ENCODE results near the gene VTI1A. TPM values are rescaled to one million over a fixed set of nuclear protein-coding genes. Genes with fewer than 3 reads are reported as not detected.

The VTI1A gene
- total and polyA plus RNA-seq, 2 of the 13 experiments (the other 11 are each of a cell fraction or from before 2014, with no cell fraction given) = 11.7 to 32.7 TPM

- no peak for TF ChIP-seq LRRFIP1 (CRISPR knock-in tag; conservative IDR thresholded peaks at IDR 0.05)
Observed at GRCh38 chr10:112851181-112851580, 404.2 kb downstream of the VTI1A start (continued).

- CTCF ChIA-PET (ENCODE audit: low intra/inter-chr PET ratio, low total read pairs) = no interaction called here
Observed at GRCh38 chr10:112851588-112852211, 404.7 kb downstream of the VTI1A start.

More at GRCh38 chr10:112851588-112852211, 404.7 kb downstream of the VTI1A start:
- Histone ChIP-seq H3K4me1 (ENCODE audit: insufficient read depth, low read length) (no peaks in the 10 kb centered on the region), H3K9ac (ENCODE audit: insufficient read depth, low read depth, low read length) (no peak overlapping the region), H3K79me2 (ENCODE audit: insufficient read depth, low read length) (no peaks in the 10 kb centered on the region), H3K4me3 (replicated peaks in 1 of 3; ENCODE audit: insufficient read depth in 1 of 3, low read depth in 2 of 3, low read length in 3 of 3) (no peak overlapping the region), H3K27me3 (ENCODE audit: control insufficient read depth in 1 of 2, insufficient read depth in 2 of 2, low read length in 2 of 2) (no peaks in the 10 kb centered on the region), H3K4me2 (ENCODE audit: low read depth, low read length) (no peak overlapping the region), H3K27ac (ENCODE audit: extremely low read length, insufficient read depth, low read length) (no peak overlapping the region), H2AFZ (ENCODE audit: low read length) (no peak overlapping the region), H3K9me3 (ENCODE audit: low read length) (peaks cover 23% of the 10 kb centered on the region), H3K36me3 (replicated peaks in 1 of 2; ENCODE audit: control insufficient read depth in 1 of 2, insufficient read depth in 2 of 2, low read length in 2 of 2) (no peaks in the 10 kb centered on the region), H4K20me1 (ENCODE audit: insufficient read depth, low read length) (no peaks in the 10 kb centered on the region)
- DNase-seq (ENCODE audit: low spot score) (no peak), FAIRE-seq (no peak), ATAC-seq (no peak)
- WGBS (ENCODE audit: low lambda C conversion rate) = 90% methylated on average over 2 of the region's 3 CpGs
- POLR2A ChIA-PET = no interaction called here
- no TSS peak for BruUV-seq (replicated peaks)
- TF ChIP-seq PRDM10 (CRISPR knock-in tag; IDR thresholded peaks at IDR 0.05; ENCODE audit: low read depth) (no peak), MTF2 (CRISPR knock-in tag; IDR thresholded peaks at IDR 0.05; ENCODE audit: borderline replicate concordance) (no peak), ZNF790 (CRISPR knock-in tag; IDR thresholded peaks at IDR 0.05; ENCODE audit: borderline replicate concordance) (no peak), ZNF644 (CRISPR knock-in tag; IDR thresholded peaks at IDR 0.05; ENCODE audit: low read depth) (no peak), ZNF354B (CRISPR knock-in tag; IDR thresholded peaks at IDR 0.05) (no peak), JDP2 (CRISPR knock-in tag; IDR thresholded peaks at IDR 0.05; ENCODE audit: borderline replicate concordance) (no peak), NR2C2 (CRISPR knock-in tag; IDR thresholded peaks at IDR 0.05; ENCODE audit: borderline replicate concordance) (no peak)
- in situ Hi-C loops (cut with HindIII; ENCODE audit: extremely low pct_ligation_motif_present, low pct_unique_long_range_greater_than_20kb) = no loop called here
- intact Hi-C loops (cut with micrococcal nuclease; ENCODE audit: unreplicated experiment) = no loop called here

Measured in HepG2 (cell line).